HG02623 (cell line): Measurements from ENCODE around the gene KNCN.

Experiments
- ATAC-seq: cut with Tn5 transposase; IDR thresholded peaks from one replicate; pipeline ENCODE4 v1.9.1; 2021; ENCODE audit warnings: moderate library complexity; ENCODE audit not compliant: unreplicated experiment

Gene KNCN

DNA sequence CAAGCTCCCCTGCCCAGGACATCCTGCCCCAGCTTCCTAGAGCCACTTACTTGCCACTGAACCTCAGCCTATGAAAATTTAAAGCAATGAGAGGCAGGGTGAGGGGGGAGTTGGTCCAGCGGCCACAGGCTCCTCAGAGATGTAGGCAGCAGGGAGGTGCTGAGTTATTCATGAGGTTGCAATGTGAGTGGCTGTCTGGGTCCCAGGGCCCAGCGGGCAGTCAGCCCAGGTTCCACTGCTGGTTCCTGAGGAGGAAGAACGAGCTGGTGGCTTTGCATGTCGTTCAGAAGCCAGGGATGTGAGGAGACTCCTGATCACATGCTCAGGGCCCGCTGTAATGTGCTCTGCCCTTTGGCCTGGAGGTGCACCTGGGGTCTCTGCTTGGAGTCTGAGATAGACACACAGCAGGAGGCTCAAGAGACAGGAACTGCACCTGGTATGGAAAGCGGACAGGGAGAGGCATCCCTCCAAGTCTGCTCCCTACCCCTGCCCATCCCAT lies at the start of gene KNCN:
KNCN (minus strand) TSS at position 51 of the 499 bp plus-strand sequence. CDS start 432 bp downstream, outside the sequence.
- no peak for ATAC-seq

- ATAC-seq, result no peak
Measured at GRCh38 chr1:46599059-46599970, 47.9 kb upstream of the KNCN start.

- no peak for ATAC-seq
Measured at GRCh38 chr1:46596846-46597245, 45.4 kb upstream of the KNCN start.

DNA sequence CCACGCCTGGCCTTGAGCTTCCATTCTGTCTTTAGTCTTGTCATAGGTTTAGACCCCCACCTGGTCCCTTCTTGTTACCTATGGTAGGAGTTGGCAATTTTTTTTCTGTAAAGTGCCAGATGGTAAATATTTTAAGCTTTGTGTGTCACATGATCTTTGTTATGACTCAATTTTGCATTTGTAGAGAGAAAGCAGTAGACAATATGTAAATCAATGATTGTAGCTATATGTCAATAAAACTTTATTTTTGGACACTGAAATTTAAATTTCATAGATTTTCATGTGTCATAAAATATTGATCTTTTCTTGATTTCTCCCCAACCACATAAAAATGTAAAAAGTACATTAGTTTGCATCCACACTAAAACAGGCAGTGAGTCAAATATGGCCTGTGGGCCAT lies 44.6 kb upstream of the KNCN start:
- no peak for ATAC-seq

GRCh38 chr1:46595127-46595526 lies 43.7 kb upstream of the KNCN start:
- ATAC-seq, result no peak

DNA sequence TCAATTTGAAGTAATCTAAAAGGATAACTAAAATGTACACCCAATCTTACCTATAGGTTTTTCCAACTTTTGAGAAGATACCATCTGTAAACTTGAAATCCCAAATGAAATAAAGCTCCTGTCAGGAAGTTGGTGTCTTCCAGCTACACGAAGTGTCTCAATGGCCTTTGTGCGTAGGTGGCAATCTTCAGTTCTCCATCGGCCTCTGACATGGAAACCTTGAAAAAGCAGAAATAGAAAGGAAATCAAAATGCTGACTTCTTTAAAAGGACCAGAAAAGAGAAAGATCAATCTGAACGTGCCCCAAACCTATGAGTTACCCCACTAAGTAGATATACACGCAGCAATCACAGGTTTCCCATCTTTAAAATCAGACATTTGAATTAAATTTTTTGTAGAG lies 42.6 kb upstream of the KNCN start:
- no peak for ATAC-seq

GRCh38 chr1:46592823-46593222 lies 41.4 kb upstream of the KNCN start:
- no peak for ATAC-seq

DNA sequence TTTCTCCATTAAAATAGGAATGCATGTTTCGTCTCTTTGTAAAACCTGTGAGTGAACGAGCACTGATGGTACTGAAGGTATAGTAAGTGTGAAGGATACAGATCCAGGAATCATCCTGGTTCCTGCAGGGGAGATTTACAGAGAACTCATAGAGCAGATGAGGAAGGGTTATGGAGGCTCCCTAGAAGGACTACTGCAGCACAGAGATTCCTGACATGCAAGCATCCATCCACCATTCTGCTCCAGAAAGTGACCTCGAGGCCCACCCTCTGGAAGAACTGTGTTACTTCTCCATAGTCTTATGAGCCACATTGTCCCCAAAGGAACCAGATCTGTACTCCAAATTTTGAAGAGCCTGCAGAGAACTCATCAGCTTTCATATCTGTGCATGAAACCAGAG lies 38.1 kb upstream of the KNCN start:
- ATAC-seq, result no peak

DNA sequence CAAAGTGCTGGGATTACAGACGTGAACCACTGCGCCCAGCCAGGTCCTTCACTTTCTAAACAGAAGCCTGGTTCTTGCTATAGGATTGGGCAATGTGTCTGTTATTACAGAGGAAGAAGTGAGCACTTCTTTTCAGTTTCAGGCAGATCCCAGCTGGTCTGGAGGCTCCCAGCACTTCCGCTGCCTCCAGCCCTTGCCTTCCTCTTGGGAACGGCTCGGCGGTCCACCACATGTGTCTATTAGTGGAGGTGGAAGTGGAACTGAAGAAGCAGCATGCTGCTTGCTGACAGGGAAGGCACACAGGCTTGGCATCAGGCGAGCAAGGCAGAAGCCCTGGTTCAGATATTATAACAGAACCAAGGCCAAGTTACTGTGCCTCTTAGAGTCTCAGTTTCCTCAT lies 35.6 kb upstream of the KNCN start:
- no peak for ATAC-seq

DNA sequence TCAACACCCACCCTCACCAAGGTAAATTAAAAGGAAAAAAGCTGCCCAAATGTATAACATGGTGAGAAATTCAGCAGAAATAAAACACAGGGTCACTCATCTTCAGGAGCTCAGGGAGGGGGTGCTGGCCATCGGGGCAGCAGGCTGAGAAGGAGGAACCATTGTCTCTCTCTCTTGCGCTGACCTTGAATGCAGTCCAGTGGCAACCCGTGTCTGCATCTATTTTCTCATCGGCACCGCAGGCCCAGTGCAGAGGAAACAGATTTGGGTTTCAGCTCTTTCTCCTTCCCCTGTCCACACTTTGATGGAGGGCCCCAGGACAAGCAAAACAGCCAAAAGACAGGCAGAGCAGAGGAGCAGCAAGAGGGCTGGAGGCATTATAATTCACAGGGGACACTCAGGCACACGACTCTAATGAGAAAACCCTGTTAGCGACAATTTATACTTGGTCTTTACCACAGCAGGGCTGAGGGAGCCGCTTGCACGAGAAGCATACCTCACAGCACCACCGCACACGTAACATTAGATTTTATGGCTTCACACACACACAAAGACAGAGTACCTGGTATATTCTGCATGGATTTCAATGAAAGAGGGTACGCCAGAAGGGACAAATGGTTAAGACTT lies 34.0 kb upstream of the KNCN start:
- ATAC-seq, result no peak

- ATAC-seq, result no peak
Measured at GRCh38 chr1:46583494-46583893, 32.0 kb upstream of the KNCN start.

DNA sequence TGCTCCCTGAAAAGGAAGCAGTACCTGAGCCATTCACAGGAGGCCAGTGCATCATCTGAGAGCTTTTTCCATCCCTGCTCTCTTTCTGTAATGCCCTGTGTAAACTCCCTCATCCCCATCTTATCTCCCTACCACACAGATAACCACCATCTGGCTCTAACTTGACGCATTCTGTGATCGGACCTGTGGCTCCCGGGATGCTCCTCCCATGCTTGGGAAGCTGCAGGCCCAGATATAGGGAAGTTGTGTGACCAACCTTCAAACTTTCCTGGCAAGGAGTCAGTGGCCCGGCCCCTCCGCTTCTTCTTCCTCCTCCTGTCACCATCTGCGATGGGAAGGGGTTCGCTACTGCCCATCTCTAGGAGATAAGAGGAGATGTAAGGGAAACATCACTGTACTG lies 31.5 kb upstream of the KNCN start:
- ATAC-seq, result no peak

DNA sequence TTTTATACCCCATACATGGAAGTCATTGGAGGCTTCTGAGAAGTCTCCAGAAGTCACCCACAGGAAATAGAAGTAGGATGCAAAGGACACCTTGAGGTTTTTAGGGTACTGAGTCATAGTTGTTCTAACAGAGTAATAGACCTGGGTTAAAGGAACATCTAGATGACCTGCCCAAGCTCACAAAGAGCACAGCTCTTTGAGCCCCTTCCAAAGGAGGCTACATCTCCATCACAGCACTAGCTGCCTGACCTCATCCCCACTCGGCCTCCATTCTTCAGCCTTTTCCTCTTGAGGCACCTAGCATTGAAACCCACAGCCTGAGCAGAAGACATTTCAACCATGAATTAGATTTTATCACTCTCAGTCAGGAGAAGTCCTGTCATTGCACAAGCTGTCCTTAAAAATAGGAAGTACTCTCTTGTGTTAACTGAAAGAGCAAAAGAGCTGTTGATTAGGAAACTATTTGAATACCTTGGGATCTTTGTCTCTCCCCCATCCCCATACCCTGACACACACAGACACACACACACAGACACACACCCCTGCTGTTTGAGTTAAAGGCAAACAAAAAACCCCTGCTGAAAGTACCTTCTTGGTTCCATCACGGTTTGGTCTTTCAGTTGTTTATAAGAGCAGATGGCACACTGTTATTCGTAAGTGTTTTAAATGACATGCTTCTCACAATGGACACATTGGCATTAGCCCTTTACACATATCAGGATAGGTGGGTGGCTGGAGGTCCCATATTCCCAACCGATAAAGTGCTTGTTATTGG lies 30.4 kb upstream of the KNCN start:
- ATAC-seq, result no peak

DNA sequence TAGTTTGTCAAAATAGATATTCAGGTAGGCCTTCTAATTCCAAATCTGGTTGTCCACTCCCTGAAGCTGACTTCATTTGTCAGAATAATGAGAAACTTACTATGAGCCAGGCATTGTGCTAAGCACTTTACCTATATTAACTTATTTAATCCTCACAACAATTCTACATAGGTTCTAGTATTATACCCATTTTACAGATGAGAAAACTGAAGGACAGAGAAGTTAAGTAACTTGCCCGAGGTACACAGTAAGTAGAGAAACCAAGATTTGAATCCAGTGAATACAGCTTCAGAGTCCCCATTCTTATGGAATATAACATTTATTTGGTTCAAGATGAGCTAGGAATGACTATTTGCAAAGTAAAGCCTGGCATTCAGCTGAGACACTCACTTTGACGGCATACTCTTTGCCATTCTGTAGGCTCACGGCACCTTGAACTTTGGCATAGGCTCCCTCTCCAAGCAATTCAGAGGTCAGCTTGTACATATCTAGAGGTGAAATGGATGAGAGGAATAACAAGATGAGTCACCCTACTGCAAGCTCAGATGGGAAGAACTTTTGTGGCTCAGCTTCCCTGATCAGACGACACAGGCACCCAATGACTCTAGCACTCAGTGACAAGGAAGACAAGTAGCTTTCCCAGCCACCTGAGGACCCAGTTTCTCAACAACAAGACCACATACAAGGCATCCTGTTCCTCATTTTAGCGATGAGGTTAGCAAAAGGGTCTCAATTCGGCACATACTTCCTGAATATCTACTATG lies 28.9 kb upstream of the KNCN start:
- no peak for ATAC-seq

GRCh38 chr1:46577671-46578070 lies 26.2 kb upstream of the KNCN start:
- no peak for ATAC-seq

GRCh38 chr1:46576596-46576995 lies 25.1 kb upstream of the KNCN start:
- ATAC-seq, result no peak

DNA sequence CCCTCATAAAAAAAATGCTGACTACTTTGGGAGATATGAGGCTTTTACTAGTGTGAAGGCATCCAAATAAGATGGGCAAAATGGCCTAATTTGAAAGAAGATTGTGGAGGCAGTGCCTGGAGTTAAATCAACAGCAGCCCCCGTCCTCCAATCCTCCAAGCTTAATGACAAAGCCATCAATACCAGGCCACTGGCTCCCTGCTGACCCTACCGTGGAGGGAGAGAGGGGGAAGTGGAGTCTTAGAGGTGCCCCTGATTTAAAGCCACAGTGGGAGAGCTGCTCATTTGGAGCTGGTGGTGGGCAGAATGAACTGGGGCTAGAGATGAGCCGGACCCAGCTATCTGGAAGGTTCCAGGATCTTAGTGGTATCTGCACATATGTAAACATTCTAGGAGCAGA lies 24.3 kb upstream of the KNCN start:
- ATAC-seq, result no peak

DNA sequence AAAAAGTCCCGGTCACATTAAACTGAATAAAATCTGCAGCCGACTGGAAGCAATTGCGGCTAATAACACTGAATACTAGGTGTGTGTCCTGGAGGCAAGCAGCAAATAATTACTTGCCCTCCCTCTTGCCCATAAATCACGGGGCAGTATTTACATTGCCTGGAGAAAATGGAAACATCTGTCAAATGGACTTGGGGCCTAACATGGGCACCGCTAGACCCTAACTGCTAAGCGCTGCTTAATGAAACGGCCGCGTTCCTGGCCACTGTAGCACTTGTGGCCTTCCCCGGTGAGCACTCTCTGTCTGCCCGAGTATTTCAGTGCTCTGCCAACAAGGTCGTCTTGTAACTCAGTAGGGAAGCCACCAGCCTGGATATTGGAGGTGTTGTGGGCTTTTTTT lies 23.9 kb upstream of the KNCN start:
- ATAC-seq, result no peak

DNA sequence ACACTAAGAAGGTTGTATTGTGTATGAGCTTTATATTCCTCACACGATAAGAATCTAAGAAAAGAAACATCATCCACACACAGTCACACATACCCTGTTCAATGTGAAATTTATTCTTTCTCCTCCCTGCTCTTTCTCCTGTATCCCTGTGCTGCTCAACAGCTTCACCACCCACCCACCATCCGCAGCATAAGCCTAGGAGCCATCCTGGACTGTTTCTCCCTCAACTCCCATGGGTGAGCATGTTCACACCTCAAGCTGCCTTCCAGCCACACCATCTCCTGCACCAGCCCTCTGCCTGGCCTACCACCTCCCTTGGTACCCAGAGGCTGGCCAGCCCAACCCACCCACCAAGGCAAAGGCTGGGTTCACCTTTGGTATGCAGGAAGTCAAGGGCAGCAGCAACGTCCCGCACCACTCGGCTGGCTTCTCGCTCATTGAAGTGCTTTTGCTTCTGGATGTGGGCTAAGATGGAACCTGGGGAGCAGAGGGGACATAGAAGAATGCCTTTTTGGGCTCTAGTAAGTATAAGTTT lies 20.3 kb upstream of the KNCN start:
- no peak for ATAC-seq

DNA sequence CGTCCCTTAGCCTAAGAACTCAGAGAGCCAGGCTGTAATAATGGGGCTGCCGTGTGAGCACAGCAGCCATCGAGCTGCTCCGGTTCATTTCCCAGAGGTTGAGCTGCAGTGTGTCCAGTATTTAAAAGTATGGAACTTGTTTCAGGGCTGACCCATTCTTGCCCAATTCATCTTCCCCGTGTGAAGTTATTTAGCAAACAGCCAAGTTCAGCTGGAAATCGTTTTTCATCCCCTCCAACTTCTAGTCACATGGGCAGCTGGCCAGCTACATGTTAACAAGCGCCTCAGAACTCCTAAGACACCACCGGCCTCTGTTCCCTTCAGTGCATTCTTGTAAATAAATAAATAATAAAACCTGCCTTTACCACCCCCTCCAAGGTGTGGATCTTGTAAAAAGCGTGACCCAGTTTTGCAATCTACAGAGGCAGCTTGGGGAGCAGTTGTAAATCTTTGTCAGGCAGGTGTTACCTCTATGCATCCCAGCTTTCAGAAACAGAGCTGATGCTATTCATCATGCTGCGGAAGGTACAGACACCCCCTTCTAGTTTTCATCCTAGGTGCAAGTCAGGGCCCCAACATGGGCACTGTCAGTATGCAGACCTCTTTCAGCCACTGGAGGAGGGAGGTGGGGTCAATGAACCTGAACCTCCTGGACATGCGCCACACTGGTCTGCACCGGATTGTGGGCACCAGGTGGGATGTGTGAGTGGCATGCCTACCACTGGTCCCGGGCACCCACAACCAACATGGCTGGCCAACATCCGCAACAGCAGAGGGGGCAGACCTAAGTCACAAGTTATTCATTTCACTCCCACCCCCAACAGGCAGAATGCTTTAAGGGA lies 18.7 kb upstream of the KNCN start:
- ATAC-seq, result no peak
